ENCODE results near the gene ASMT.
"Not testable (repeated sequence)": the region's sequence is repeated elsewhere in the genome, so short reads cannot be mapped to it uniquely, and the experiment has no call there.

Gene ASMT

DNA sequence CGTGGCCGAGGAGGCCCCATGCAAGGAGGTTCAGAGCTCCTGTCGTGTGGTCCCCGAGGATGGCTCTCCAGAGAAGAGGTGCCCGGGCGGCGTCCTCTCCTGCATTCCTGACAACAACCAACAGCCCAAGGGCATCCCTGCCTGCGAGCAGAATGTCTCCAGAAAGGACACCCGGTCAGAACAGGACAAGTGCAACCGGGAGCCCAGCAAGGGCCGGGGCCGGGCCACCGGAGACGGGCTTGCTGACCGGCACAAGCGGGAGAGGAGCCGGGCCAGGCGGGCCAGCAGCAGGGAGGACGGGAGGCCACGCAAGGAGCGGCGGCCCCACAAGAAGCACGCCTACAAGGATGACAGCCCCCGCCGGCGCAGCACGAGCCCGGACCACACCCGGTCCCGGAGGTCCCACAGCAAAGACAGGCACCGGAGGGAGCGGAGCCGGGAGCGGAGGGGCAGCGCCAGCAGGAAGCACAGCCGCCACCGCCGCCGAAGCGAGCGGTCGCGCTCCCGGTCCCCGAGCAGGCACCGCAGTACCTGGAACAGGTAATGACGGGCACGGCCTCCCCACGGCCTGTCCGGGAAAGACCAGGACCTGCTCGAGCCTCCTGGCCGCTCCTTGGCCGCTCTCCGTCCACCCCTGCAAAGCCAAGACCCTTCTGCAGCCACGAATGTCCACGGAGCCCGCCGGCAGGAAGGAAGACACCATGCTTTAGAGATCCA is 13.7 kb upstream of the ASMT start:
- Histone ChIP-seq H3K9me3 (ENCODE audit: low read length) (peaks cover 13% of the 10 kb centered on the region), H3K27me3 (ENCODE audit: insufficient read depth, low read length) (no peaks in the 10 kb centered on the region), H3K4me3 (ENCODE audit: low read length) (no peak overlapping the region), H2AFZ (ENCODE audit: low read depth, low read length) (no peak overlapping the region), H3K4me1 (ENCODE audit: insufficient read depth, low read length) (no peaks in the 10 kb centered on the region), H3K36me3 (ENCODE audit: insufficient read depth, low read length) (peaks cover 68% of the 10 kb centered on the region)

DNA sequence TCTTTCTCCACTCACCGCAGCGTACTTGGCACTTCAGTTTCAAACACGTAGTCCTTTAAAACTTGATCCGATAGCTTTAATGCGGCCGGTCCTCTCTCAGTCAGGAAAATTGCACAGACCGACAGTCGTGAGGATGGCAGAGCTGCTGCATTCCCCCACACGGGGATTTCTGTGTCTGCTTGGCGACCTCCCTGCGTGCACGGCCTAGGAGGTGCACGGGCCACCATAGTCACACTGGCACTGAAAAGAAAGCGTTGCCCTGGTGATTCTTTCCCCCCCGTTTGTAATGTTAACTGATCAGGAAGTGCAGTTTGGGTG is 13.1 kb upstream of the ASMT start:
- Histone ChIP-seq H3K9me3 (ENCODE audit: low read length) (peaks cover 13% of the 10 kb centered on the region), H3K36me3 (ENCODE audit: insufficient read depth, low read length) (peaks cover 66% of the 10 kb centered on the region)

DNA sequence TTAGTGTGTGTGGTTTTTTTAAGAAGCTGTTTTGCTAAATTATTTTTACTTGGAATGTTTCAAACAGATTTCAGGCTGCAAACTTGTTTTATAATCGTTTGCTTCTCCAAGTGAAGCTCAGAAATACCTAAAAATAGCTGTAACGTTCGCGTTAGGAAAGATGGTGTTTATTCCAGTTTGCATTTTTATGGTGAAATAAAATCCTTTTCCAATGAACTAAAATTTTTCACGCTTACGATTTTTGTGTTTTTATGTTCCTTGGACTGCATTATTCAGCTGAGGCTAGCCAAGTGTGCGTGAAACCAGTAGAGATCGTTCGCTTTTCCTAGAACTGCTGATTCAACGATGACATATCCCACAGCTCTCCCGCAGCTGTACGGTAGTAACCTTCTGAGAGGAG is 12.6 kb upstream of the ASMT start:
- no peak overlapping the region for H3K4me3 ChIP-seq (ENCODE audit: low read length)
- no peaks in the 10 kb centered on the region for H3K27me3 ChIP-seq (ENCODE audit: insufficient read depth, low read length)
- H3K36me3 ChIP-seq (ENCODE audit: insufficient read depth, low read length), result peaks cover 60% of the 10 kb centered on the region
- H3K9me3 ChIP-seq (ENCODE audit: low read length), result peaks cover 13% of the 10 kb centered on the region
- H2AFZ ChIP-seq (ENCODE audit: low read depth, low read length), result no peak overlapping the region
- H3K4me1 ChIP-seq (ENCODE audit: insufficient read depth, low read length), result no peaks in the 10 kb centered on the region

More for the DNA sequence above, 13.1 kb upstream of the ASMT start:
- Histone ChIP-seq H3K4me1 (ENCODE audit: insufficient read depth, low read length) (no peaks in the 10 kb centered on the region), H2AFZ (ENCODE audit: low read depth, low read length) (no peak overlapping the region), H3K27me3 (ENCODE audit: insufficient read depth, low read length) (no peaks in the 10 kb centered on the region), H3K4me3 (ENCODE audit: low read length) (no peak overlapping the region)

DNA sequence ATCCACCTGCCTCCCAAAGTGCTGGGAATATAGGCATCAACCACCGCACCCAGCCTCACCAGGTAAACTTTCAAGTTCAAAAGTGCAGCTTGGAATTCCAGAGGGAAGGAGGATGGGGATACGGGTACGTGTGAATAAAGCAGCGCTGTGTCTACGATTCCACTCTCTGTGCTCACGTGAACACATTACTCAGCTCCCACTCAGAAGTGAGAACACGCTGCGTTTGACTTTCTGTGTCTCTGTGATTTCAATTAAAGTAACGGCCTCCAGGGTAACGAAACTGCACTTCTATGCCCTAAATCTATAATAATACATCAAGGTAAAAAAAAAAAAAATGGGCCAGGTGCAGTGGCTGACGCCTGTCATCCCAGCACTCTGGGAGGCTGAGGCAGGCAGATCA is 8.4 kb upstream of the ASMT start:
- Histone ChIP-seq H3K36me3 (ENCODE audit: insufficient read depth, low read length) (peaks cover 19% of the 10 kb centered on the region), H3K4me3 (ENCODE audit: low read length) (no peak overlapping the region), H3K4me1 (ENCODE audit: insufficient read depth, low read length) (no peaks in the 10 kb centered on the region), H3K9me3 (ENCODE audit: low read length) (peaks cover 7% of the 10 kb centered on the region), H3K27me3 (ENCODE audit: insufficient read depth, low read length) (no peaks in the 10 kb centered on the region), H2AFZ (ENCODE audit: low read depth, low read length) (no peak overlapping the region)

DNA sequence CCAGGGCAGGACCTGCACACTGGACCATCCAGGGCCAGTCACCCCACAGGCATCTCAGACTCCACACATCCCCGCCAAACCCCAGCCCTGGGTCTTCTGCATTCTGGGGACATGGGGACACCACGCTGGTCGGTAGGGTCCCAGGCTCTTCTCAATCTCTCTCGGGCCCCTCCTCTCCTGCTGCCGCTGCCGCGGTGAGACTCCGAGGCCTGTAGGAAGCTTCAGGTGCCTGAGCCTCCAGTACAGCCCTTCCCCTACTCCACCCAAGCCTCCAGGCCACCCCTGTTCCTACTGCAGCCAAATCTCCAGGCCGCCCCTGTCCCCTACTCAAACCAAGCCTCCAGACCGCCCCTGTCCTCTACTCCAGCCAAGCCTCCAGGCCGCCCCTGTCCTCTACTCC is 5.5 kb upstream of the ASMT start:
- Histone ChIP-seq H3K4me1 (ENCODE audit: insufficient read depth, low read length) (no peaks in the 10 kb centered on the region), H3K9me3 (ENCODE audit: low read length) (peaks cover 2% of the 10 kb centered on the region), H3K27me3 (ENCODE audit: insufficient read depth, low read length) (no peaks in the 10 kb centered on the region), H2AFZ (ENCODE audit: low read depth, low read length) (no peak overlapping the region), H3K36me3 (ENCODE audit: insufficient read depth, low read length) (peaks cover under 1% of the 10 kb centered on the region), H3K4me3 (ENCODE audit: low read length) (no peak overlapping the region)

DNA sequence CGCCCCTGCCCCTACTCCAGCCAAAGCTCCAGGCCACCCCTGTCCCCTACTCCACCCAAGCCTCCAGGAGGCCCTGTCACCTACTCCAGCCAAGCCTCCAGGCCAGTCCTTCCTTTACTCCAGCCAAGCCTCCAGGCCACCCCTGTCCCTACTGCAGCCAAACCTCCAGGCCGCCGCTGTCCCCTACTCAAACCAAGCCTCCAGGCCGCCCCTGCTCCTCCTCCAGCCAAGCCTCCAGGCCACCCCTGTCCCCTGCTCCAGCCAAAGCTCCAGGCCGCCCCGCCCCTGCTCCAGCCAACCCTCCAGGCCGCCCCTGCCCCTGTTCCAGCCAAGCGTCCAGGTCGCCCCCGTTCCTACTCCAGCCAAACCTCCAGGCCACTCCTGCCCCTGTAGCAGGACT is 5.1 kb upstream of the ASMT start:
- no peaks in the 10 kb centered on the region for H3K36me3 ChIP-seq (ENCODE audit: insufficient read depth, low read length)
- H2AFZ ChIP-seq (ENCODE audit: low read depth, low read length), result no peak overlapping the region
- H3K9me3 ChIP-seq (ENCODE audit: low read length), result peaks cover 2% of the 10 kb centered on the region
- H3K4me1 ChIP-seq (ENCODE audit: insufficient read depth, low read length), result no peaks in the 10 kb centered on the region
- no peaks in the 10 kb centered on the region for H3K27me3 ChIP-seq (ENCODE audit: insufficient read depth, low read length)
- H3K4me3 ChIP-seq (ENCODE audit: low read length), result no peak overlapping the region

DNA sequence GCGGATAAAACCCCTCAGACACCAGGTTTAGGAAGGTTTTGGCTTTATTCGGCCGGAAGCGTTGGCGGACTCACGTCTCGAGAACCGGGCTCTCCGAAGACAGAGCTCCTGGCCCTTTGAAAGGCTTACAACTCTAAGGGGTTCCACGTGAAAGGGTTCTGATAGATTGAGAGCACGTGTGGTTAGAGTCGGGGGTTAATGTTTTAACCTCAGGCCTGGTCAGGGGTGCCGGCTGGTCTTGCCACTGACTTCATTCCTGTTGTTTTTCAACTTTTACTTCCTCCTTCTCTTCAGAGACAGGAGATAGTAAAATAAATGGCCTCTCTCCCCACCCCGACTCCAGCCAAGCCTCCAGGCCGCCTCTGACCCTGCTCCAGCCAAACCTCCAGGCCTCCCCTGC is 4.7 kb upstream of the ASMT start:
- no peak overlapping the region for H2AFZ ChIP-seq (ENCODE audit: low read depth, low read length)
- peaks cover 2% of the 10 kb centered on the region for H3K9me3 ChIP-seq (ENCODE audit: low read length)
- no peak overlapping the region for H3K4me3 ChIP-seq (ENCODE audit: low read length)
- H3K4me1 ChIP-seq (ENCODE audit: insufficient read depth, low read length), result no peaks in the 10 kb centered on the region
- no peaks in the 10 kb centered on the region for H3K27me3 ChIP-seq (ENCODE audit: insufficient read depth, low read length)
- no peaks in the 10 kb centered on the region for H3K36me3 ChIP-seq (ENCODE audit: insufficient read depth, low read length)

DNA sequence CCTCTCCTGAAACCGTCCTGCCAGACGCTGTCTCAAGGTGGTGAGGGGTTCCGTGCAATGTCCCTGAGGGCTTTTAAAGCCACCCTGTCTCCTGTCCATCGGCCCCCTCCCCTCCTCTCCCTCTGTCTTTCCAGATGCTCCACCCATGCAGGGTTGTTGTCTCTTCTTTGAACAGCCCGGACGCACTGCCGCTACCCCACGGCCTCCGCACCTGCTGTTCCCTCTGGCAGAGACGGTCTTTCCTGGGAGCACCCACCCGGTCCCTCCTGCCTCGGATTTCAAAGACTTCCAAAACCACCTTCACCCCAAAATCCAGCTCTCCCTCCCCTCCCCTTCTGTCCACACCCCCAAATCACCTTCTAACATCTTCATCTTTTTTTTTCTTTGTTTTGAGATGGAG is 4.1 kb upstream of the ASMT start:
- H3K36me3 ChIP-seq (ENCODE audit: insufficient read depth, low read length), result no peaks in the 10 kb centered on the region
- H3K4me1 ChIP-seq (ENCODE audit: insufficient read depth, low read length), result no peaks in the 10 kb centered on the region
- no peak overlapping the region for H3K4me3 ChIP-seq (ENCODE audit: low read length)
- no peaks in the 10 kb centered on the region for H3K27me3 ChIP-seq (ENCODE audit: insufficient read depth, low read length)
- no peak overlapping the region for H2AFZ ChIP-seq (ENCODE audit: low read depth, low read length)
- H3K9me3 ChIP-seq (ENCODE audit: low read length), result peaks cover 2% of the 10 kb centered on the region

DNA sequence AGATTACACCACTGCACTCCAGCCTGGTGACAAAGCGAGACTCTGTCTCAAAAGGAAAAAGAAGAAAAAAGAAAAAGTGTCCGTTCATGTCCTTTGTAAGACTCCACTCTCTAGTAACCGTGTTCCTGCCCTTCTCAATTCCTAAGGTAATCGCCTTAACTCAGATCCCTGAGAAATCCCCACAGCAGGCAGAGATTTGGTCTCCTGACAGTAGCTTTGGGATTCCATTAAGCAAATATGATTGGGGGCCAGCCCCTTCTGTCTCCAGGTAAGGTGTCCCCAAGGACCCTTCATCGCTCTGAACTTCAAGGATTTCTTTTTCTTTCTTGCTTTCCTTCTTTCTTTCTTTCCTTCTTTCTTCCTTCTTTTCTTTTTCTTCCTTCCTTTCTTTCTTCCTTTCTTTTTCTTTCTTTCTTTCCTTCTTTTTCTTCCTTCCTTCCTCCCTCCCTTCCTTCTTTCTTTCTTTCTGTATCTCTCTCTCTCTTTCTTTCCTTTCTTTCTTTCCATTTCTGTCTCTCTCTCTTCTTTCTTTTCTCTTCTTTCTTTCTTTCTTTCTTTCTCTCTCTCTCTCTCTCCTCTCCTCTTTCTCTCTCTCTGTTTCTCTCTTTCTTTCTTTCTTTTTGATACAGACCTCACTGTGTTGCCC is 2.1 kb upstream of the ASMT start:
- Histone ChIP-seq H3K4me1 (ENCODE audit: insufficient read depth, low read length) (no peaks in the 10 kb centered on the region), H3K36me3 (ENCODE audit: insufficient read depth, low read length) (no peaks in the 10 kb centered on the region), H3K27me3 (ENCODE audit: insufficient read depth, low read length) (no peaks in the 10 kb centered on the region), H3K4me3 (ENCODE audit: low read length) (no peak overlapping the region), H2AFZ (ENCODE audit: low read depth, low read length) (no peak overlapping the region), H3K9me3 (ENCODE audit: low read length) (peaks cover 2% of the 10 kb centered on the region)

DNA sequence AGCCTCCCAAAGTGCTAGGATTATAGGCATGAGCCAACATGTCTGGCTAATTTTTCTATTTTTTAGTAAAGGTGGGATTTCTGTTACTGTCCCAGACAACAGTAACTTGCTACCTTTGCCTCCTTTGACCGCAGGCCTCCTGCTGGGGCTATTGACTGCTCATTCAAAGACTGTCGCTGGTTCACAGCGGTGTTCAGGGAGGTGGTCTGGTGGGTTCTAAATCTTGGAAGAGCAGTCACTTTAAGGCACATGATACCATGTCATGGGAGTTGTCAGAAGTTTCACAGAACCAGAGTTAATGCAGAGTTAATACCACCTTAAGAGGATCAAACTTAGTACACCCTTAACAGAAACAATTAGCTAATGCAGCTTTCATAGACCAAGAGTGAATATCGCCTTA is 3.8 kb downstream of the ASMT start:
- no peaks in the 10 kb centered on the region for H3K9me3 ChIP-seq (ENCODE audit: low read length)
- no peak overlapping the region for H3K4me3 ChIP-seq (ENCODE audit: low read length)
- no peak overlapping the region for H2AFZ ChIP-seq (ENCODE audit: low read depth, low read length)
- no peaks in the 10 kb centered on the region for H3K36me3 ChIP-seq (ENCODE audit: insufficient read depth, low read length)
- H3K4me1 ChIP-seq (ENCODE audit: insufficient read depth, low read length), result no peaks in the 10 kb centered on the region
- H3K27me3 ChIP-seq (ENCODE audit: insufficient read depth, low read length), result no peaks in the 10 kb centered on the region

DNA sequence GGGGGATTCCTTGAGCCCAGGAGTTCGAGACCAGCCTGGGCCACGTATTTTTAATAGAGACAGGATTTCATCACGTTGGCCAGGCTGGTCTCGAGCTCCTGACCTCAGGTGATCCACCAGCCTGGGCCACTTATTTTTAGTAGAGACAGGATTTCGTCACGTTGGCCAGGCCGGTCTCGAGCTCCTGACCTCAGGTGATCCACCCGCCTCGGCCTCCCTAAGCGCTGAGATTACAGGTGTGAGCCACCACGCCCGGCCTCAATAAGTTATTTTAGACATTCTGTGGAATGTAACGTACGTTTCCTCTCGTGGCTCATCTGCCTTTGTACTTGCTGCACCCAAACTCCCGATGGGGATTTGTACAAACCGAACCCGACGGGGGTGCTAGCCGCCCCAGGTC is 8.8 kb downstream of the ASMT start:
- H3K27me3 ChIP-seq (ENCODE audit: insufficient read depth, low read length), result no peaks in the 10 kb centered on the region
- no peak overlapping the region for H2AFZ ChIP-seq (ENCODE audit: low read depth, low read length)
- no peaks in the 10 kb centered on the region for H3K36me3 ChIP-seq (ENCODE audit: insufficient read depth, low read length)
- no peaks in the 10 kb centered on the region for H3K4me1 ChIP-seq (ENCODE audit: insufficient read depth, low read length)
- H3K4me3 ChIP-seq (ENCODE audit: low read length), result no peak overlapping the region
- no peaks in the 10 kb centered on the region for H3K9me3 ChIP-seq (ENCODE audit: low read length)

DNA sequence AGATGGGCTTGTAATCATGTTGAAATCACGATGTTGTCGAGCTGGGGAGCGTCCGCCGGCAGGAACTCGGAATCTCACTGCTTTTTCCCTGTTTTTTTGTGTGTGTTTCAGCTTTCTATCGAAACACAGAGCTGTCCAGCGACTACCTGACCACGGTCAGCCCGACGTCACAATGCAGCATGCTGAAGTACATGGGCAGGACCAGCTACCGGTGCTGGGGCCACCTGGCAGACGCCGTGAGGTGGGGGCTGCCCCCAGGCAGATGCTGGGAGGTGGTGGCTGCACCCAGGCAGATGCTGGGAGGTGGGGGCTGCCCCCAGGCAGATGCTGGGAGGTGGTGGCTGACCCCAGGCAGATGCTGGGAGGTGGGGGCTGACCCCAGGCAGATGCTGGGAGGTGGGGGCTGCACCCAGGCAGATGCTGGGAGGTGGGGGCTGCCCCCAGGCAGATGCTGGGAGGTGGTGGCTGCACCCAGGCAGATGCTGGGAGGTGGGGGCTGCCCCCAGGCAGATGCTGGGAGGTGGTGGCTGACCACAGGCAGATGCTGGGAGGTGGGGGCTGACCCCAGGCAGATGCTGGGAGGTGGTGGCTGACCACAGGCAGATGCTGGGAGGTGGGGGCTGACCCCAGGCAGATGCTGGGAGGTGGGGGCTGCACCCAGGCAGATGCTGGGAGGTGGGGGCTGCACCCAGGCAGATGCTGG is 9.4 kb downstream of the ASMT start:
- H3K4me3 ChIP-seq (ENCODE audit: low read length); H3K9me3 ChIP-seq (ENCODE audit: low read length); H3K36me3 ChIP-seq (ENCODE audit: insufficient read depth, low read length); H3K27me3 ChIP-seq (ENCODE audit: insufficient read depth, low read length); H3K4me1 ChIP-seq (ENCODE audit: insufficient read depth, low read length); H2AFZ ChIP-seq (ENCODE audit: low read depth, low read length): not testable (repeated sequence)

DNA sequence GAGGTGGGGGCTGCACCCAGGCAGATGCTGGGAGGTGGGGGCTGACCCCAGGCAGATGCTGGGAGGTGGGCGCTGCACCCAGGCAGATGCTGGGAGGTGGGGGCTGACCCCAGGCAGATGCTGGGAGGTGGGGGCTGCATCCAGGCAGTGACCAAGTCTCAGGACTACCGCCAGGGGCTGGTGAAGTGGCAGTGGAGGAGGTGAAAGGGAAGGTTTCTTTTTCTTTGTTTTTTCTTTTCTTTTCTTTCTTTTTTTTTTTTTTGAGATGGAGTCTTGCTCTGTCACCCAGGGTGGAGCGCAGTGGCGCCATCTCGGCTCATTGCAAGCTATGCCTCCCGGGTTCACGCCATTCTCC is 10.0 kb downstream of the ASMT start:
- not testable (repeated sequence) for H3K4me3 ChIP-seq (ENCODE audit: low read length); H3K4me1 ChIP-seq (ENCODE audit: insufficient read depth, low read length); H3K36me3 ChIP-seq (ENCODE audit: insufficient read depth, low read length); H3K27me3 ChIP-seq (ENCODE audit: insufficient read depth, low read length); H2AFZ ChIP-seq (ENCODE audit: low read depth, low read length); H3K9me3 ChIP-seq (ENCODE audit: low read length)
